HG03175 (cell line): ENCODE data around the gene CDKAL1.
"Not testable (repeated sequence)": the region's sequence is repeated elsewhere in the genome, so short reads cannot be mapped to it uniquely, and the experiment has no call there.

Experiments used
- ATAC-seq: cut with Tn5 transposase; IDR thresholded peaks from one replicate; pipeline ENCODE4 v1.9.1; 2021; ENCODE audit warnings: mild to moderate bottlenecking, moderate library complexity; ENCODE audit not compliant: unreplicated experiment

The CDKAL1 gene

GRCh38 chr6:21186479-21187055 lies 652.3 kb downstream of the CDKAL1 start:
- no peak for ATAC-seq

DNA sequence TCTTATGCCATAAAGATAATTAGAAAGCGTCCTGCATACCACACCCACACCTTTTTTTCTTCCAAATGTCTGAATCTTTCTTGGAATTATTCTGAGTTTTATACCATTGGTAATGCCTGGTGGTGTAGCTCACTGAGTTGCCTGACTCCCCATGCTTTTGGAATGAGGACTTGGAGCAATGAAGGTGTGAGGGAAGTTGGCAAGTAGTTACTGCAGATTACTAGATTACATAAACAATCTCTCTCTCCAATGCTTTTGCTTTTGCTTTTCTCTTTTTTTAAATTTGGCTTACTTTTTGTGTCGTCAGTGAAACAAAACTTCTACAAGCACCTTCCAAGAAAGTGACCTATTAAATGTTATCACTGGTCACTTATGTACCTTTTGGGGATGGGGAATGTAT lies 653.2 kb downstream of the CDKAL1 start:
- no peak for ATAC-seq

DNA sequence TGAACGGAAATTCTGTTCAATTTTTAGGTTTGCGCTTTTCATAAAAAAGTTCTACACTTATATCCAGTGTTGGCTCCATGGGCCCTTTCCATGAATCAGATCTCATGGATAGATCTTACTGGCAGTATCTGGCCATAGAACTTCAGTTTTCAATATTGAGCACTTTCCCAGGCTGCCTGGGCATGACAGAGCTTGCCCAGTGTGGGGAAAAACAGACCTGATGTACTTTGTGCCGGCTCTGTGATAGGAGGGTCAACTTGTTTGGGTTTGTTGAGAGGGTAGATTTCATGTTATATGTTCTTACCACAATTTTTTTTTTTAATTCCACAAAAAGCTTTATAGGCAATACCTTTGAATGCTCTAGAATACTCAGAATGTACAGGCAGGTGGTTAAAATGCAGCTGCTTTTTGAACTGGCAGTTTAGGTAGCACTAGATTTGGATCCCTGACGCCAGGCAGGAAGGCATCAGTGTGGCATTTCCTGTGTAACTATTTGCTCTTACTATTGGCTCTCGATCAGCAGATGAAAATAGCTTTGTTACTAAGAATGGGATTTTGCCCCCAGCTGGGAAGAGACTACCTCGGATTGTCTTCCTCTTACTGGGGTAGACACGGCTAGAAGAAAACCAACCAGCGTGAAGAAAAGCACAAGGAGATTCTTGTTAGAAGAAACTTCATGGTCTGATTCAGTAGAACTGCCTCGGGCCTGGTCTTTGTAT lies 654.4 kb downstream of the CDKAL1 start:
- no peak for ATAC-seq

DNA sequence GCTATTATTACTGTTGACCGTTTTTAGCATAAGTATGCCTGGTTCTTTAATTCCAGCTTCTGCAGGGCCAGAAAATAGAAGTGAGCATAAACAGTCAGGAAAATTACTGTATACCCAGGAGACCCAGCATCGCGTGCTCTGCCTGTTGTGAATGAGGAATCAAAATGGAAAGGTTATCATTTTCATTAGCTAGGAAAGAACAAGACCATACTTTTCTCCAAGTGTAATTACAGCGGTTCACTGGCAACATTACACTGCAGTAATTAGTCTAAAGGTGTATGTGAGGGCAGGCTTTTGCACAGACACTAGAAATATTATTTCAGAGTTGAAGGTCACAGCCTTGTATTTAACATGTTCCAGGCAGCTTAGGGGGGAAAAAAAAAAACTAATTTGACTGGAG lies 655.5 kb downstream of the CDKAL1 start:
- ATAC-seq = no peak

- no peak for ATAC-seq
These were observed 656.4 kb downstream of the CDKAL1 start for GRCh38 chr6:21190701-21191100.

- no peak for ATAC-seq
These were observed 659.7 kb downstream of the CDKAL1 start for GRCh38 chr6:21193790-21194475.

DNA sequence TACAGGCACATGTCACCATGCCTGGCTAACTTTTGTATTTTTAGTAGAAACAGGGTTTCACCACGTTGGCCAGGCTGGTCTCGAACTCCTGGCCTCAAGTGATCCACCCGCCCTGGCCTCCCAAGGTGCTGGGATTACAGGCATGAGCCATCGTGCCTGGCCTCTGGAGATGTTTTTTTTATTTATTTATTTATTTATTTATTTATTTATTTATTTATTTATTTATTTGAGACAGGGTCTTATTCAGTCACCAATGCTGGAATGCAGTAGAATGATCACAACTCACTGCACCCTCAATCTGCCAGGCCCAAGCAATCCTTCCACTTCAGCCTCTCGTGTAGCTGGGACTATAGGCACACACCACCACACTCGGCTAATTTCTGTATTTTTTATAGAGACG lies 661.0 kb downstream of the CDKAL1 start:
- not testable (repeated sequence) for ATAC-seq

DNA sequence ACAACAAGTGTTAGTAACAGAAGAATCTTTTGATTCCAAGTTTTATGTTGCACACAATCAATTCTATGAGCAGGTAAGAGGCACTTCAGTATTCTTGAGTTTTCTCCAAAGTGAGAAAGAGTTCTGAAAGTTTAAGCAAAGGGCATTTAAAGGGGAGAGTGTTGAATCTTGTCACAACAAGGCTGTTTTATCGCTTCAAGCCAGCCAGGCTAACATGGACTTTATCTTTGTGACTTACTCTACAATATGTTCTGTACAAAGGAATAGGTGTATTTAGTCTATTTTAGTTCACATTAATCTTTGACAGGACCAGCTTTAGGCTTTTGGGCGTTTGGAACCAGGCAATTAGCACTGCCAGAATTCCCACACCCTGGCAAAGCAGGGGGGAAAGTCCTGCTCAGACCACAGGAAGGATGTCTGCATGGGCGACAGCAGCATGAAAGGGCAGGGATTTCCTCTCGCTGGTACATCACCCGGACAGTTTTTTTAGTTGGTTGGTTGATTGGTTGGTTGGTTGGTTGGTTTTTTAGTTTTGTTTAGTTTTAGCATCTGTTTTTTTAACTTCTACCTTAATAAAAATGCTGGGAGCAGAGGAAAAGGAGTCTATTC lies 663.9 kb downstream of the CDKAL1 start:
- ATAC-seq = no peak

- no peak for ATAC-seq
These were observed 665.0 kb downstream of the CDKAL1 start for GRCh38 chr6:21199262-21199661.

DNA sequence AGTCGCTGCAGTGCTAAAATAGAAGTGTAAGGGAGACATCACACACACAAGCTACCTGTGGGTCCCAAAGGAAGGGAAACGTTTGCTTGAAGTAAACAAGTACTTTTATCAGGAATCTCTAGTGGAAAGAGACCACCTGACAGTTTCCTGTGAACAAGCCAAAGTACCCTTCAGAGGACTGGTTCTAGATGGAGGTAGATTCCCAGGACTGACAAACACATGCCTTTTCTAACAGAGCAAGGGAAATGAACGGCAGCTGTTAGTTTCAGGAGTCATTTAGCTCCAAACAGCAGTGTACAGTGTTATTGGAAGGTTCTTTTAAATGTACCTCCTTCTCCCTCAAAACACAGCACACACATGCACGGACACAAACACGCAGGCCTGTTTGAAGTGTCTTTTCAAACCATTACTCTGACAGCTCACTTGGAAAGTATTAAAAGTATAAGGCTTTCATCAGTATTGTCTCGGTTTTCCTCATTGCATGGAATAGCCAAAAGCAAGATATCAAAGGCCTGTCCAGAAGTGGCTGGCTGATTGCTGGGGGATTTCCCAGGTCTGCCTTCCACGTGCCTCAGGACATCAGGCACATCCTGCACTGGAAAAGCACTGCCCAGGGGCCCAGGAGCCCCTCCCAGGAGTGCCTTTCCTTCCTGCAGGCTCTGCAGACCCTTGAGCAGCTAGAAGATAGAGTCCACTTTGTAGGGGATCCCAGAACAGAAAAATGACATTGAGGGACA lies 666.0 kb downstream of the CDKAL1 start:
- no peak for ATAC-seq

GRCh38 chr6:21201187-21201586 lies 666.9 kb downstream of the CDKAL1 start:
- ATAC-seq = no peak

GRCh38 chr6:21201637-21202350 lies 667.5 kb downstream of the CDKAL1 start:
- no peak for ATAC-seq

DNA sequence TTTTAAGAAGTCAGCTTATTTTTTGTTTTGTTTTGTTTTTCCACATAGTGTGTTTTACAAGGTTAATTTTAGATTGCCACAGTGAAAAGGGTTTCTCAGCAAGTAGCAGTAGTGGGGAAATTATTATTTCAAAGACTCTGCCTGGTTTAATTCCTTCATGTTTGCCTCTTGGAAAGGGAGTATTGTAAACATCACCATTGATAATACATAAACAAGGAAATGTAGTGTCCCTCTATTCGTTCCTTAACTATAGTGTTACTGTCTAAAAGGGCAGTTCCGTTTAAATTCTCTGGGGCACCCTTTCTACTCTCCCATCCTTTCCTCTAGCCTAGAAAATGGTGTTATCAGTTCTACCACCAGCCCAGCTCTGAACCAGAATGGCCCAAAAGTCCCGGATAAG lies 668.3 kb downstream of the CDKAL1 start:
- no peak for ATAC-seq

- no peak for ATAC-seq
These were observed 670.7 kb downstream of the CDKAL1 start for GRCh38 chr6:21204951-21205350.

GRCh38 chr6:21208081-21208795 lies 674.0 kb downstream of the CDKAL1 start:
- peak; percentile 56 for ATAC-seq

DNA sequence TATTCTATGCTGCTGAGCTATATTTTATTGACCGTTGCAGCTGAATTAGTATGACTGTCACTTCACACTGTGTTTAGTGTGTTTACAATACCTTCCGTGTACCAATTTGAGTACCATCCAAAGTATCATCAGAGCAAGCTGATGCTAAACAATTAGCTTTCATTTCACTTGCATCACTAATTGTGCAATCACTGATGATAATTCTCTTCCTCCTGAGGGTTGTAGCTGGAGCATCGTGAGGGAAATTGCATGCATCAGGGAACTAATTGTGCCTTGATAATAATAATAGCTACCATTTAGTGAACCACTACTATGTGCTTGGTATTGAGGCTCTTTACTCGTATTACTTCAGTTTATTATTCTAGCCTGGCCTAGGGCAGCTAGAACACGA lies 674.5 kb downstream of the CDKAL1 start:
- ATAC-seq = no peak

GRCh38 chr6:21213492-21213891 lies 679.2 kb downstream of the CDKAL1 start:
- peak; percentile 47 for ATAC-seq

- no peak for ATAC-seq
These were observed 680.6 kb downstream of the CDKAL1 start for GRCh38 chr6:21214738-21215448.

- ATAC-seq = no peak
These were observed 685.0 kb downstream of the CDKAL1 start for GRCh38 chr6:21219241-21219640.
